ENCODE measurements around the gene LYPD6B. TPM values are rescaled to one million over a fixed set of nuclear protein-coding genes. Genes with fewer than 3 reads are reported as not detected.
A peak's percentile ranks its signal among the peaks of the same experiment; 100 is the strongest.

LYPD6B gene
- polyA plus RNA-seq, 3 donors: not detected

- Histone ChIP-seq H3K4me1 (ENCODE audit: control insufficient read depth in 1 of 2, insufficient read depth in 2 of 2, low read length in 2 of 2) (peaks cover 43 to 50% of the 10 kb centered on the region in 2 donors), H3K27me3 (ENCODE audit: control insufficient read depth in 2 of 2, insufficient read depth in 2 of 2, low read length in 2 of 2) (peaks cover 0 to 4% of the 10 kb centered on the region in 2 donors), H3K4me3 (replicated peaks in 1 of 3; ENCODE audit: low read depth in 2 of 3, low read length in 3 of 3) (peak overlapping the region in 1 of 3 experiments; percentile 42), H3K27ac (ENCODE audit: low read depth in 1 of 2, low read length in 2 of 2) (no peak overlapping the region), H3K4me2 (replicated peaks; ENCODE audit: extremely low read depth, low read length, poor library complexity, severe bottlenecking) (peak overlapping the region; percentile 51), H4K20me1 (ENCODE audit: insufficient read depth, low read length) (no peaks in the 10 kb centered on the region), H3K9ac (ENCODE audit: insufficient read depth, low read length, poor library complexity, severe bottlenecking) (no peak overlapping the region), H3K9me3 (replicated peaks in 1 of 2; ENCODE audit: control insufficient read depth in 1 of 2, insufficient read depth in 1 of 2, low read length in 2 of 2) (no peaks in the 10 kb centered on the region), H2AFZ (ENCODE audit: insufficient read depth, low read depth, low read length, poor library complexity, severe bottlenecking) (no peak overlapping the region), H3K36me3 (replicated peaks in 1 of 2; ENCODE audit: control insufficient read depth in 1 of 2, insufficient read depth in 2 of 2, low read length in 2 of 2) (no peaks in the 10 kb centered on the region), H3K79me2 (ENCODE audit: insufficient read depth, low read length) (no peaks in the 10 kb centered on the region)
- DNase-seq: peak; percentile 48 to 80 (median 62)
- no peak overlapping the region for H3K4me3 Mint-ChIP-seq
- intact Hi-C loops (cut with micrococcal nuclease): no loop called here
- H3K27ac Mint-ChIP-seq: peak overlapping the region in 5 of 7 donors; percentile 22 to 57 (median 38)
- 0% methylated on average over 1 of the region's 2 CpGs for WGBS (ENCODE audit: insufficient coverage)
- H3K9me3 Mint-ChIP-seq: peaks cover 0 to 4% (median 1%) of the 10 kb centered on the region in 7 donors
- peaks cover 0 to 4% of the 10 kb centered on the region in 2 donors for H3K36me3 Mint-ChIP-seq
- TF ChIP-seq, protein P1, sequence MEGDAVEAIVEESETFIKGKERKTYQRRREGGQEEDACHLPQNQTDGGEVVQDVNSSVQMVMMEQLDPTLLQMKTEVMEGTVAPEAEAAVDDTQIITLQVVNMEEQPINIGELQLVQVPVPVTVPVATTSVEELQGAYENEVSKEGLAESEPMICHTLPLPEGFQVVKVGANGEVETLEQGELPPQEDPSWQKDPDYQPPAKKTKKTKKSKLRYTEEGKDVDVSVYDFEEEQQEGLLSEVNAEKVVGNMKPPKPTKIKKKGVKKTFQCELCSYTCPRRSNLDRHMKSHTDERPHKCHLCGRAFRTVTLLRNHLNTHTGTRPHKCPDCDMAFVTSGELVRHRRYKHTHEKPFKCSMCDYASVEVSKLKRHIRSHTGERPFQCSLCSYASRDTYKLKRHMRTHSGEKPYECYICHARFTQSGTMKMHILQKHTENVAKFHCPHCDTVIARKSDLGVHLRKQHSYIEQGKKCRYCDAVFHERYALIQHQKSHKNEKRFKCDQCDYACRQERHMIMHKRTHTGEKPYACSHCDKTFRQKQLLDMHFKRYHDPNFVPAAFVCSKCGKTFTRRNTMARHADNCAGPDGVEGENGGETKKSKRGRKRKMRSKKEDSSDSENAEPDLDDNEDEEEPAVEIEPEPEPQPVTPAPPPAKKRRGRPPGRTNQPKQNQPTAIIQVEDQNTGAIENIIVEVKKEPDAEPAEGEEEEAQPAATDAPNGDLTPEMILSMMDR (IDR thresholded peaks at IDR 0.05): no peak
- H3K27me3 Mint-ChIP-seq (ENCODE audit: low read depth in 3 of 3): peaks cover 2 to 8% (median 6%) of the 10 kb centered on the region in 3 donors
- peaks cover 57% of the 10 kb centered on the region for H3K4me1 Mint-ChIP-seq
These were observed 114.0 kb downstream of the LYPD6B start for GRCh38 chr2:149152469-149152953.

- DNase-seq: peak in 2 of 3 donors; percentile 9 to 10
- peak overlapping the region in 2 of 7 donors; percentile 46 to 81 for H3K27ac Mint-ChIP-seq
- intact Hi-C loops (cut with micrococcal nuclease): no loop called here
- no peaks in the 10 kb centered on the region for H3K36me3 ChIP-seq (replicated peaks in 1 of 2; ENCODE audit: control insufficient read depth in 1 of 2, insufficient read depth in 2 of 2, low read length in 2 of 2)
- H3K4me2 ChIP-seq (replicated peaks; ENCODE audit: extremely low read depth, low read length, poor library complexity, severe bottlenecking): no peak overlapping the region
- peaks cover 46 to 52% of the 10 kb centered on the region in 2 donors for H3K4me1 ChIP-seq (ENCODE audit: control insufficient read depth in 1 of 2, insufficient read depth in 2 of 2, low read length in 2 of 2)
- no peak overlapping the region for H3K4me3 Mint-ChIP-seq
- peaks cover 0 to 4% of the 10 kb centered on the region in 2 donors for H3K36me3 Mint-ChIP-seq
- H3K4me1 Mint-ChIP-seq: peaks cover 55% of the 10 kb centered on the region
- 13% methylated on average over 1 of the region's 4 CpGs for WGBS (ENCODE audit: insufficient coverage)
- H3K27ac ChIP-seq (ENCODE audit: low read depth in 1 of 2, low read length in 2 of 2): no peak overlapping the region
- H3K27me3 ChIP-seq (ENCODE audit: control insufficient read depth in 2 of 2, insufficient read depth in 2 of 2, low read length in 2 of 2): peaks cover 0 to 5% of the 10 kb centered on the region in 2 donors
- H3K79me2 ChIP-seq (ENCODE audit: insufficient read depth, low read length): no peaks in the 10 kb centered on the region
- H3K9me3 ChIP-seq (replicated peaks in 1 of 2; ENCODE audit: control insufficient read depth in 1 of 2, insufficient read depth in 1 of 2, low read length in 2 of 2): no peaks in the 10 kb centered on the region
- TF ChIP-seq, protein P1 (IDR thresholded peaks at IDR 0.05): no peak
- peaks cover 2 to 11% (median 8%) of the 10 kb centered on the region in 3 donors for H3K27me3 Mint-ChIP-seq (ENCODE audit: low read depth in 3 of 3)
- no peak overlapping the region for H3K4me3 ChIP-seq (replicated peaks in 1 of 3; ENCODE audit: low read depth in 2 of 3, low read length in 3 of 3)
- H3K9ac ChIP-seq (ENCODE audit: insufficient read depth, low read length, poor library complexity, severe bottlenecking): no peak overlapping the region
- no peak overlapping the region for H2AFZ ChIP-seq (ENCODE audit: insufficient read depth, low read depth, low read length, poor library complexity, severe bottlenecking)
- H4K20me1 ChIP-seq (ENCODE audit: insufficient read depth, low read length): no peaks in the 10 kb centered on the region
- peaks cover 0 to 4% (median 0%) of the 10 kb centered on the region in 7 donors for H3K9me3 Mint-ChIP-seq
These were observed 116.9 kb downstream of the LYPD6B start for GRCh38 chr2:149155196-149155969.
